GM19099 (cell line): Measurements from ENCODE around the gene MFN1.

Experiments used
- POLR2A ChIP-seq: IDR thresholded peaks from 3 replicates; pipeline ENCODE4 v1.6.1; 2011; ENCODE audit warnings: low read depth; ENCODE audit not compliant: insufficient read length; ENCODE audit errors: extremely low read depth

Gene MFN1

DNA sequence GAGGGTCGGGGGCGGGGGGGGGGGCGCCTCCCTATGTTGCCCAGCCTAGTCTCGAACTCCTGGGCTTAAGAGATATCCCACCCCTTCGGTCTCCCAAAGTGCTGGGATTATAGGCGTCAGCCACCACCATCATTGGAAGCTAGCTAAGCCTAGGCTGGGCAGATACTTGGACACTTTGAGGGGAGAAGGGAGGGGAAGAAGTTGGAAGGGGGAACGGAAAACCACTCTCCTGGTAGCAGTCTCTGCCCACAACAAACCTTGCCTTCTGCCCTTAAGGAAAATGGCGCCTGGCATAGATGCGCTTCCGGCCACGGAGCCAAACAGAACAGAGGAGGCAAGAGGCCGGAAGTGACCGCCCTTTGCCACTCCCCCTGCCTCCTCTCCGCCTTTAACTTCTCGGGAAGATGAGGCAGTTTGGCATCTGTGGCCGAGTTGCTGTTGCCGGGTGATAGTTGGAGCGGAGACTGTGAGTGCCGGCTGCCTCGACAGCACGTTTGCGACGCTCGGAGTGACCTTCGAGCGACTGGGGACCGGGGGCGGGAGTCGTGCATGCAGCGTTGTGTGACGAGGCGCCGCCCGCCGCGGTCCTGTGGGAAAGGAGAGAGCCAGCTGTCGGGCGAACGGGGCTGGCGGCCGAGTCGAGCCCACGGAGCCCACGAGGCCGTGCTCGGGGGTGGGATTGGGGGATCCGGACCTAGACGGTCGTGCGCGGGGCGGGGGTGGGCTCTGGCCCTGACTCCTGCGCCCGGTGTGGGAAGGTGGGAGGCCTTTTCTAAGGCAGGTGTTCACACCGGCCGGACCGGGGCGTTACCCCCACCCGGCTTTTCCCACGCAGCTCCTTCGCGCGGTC, at the start of gene MFN1:
Gene MFN1 (plus strand): TSS at position 365 of the 850 bp plus-strand sequence. CDS start 1,143 bp downstream, outside the sequence.
- peak; percentile 93 for TF ChIP-seq POLR2A

DNA sequence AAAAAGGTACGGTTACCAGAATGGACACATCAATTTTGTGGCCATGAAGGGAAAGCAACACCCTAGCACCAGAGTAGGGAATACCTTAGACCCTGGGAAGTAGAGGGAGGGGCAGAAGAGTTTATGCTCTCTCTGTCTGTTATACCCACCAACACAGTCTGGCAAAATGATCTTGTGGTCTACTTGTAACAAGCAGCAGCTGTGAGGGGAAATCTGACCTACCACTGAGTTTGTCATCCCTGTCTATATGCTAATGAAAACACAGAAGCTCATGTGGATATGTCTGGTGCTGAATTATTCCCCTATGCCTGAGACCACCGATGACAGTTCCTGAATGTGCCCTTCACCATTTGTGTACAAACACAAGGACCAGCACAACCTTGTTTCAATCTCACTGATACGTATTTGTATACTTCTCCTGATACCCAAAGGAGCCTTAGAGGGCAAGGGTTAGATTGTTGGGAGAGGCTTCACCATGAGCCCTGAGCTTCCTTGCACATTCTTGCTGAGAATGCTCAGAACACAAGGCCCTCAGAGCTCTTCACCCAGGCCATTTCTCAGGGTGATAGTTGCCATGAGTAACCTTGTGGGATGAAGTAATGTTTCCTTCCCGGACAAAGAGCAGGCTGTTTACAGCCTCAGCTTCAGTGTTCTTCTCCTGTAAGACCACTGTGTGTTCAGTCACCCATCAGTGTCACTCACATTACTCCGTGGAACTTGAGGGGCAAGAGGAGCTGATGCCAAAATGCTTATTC, 49.4 kb upstream of the MFN1 start:
- TF ChIP-seq POLR2A = no peak

DNA sequence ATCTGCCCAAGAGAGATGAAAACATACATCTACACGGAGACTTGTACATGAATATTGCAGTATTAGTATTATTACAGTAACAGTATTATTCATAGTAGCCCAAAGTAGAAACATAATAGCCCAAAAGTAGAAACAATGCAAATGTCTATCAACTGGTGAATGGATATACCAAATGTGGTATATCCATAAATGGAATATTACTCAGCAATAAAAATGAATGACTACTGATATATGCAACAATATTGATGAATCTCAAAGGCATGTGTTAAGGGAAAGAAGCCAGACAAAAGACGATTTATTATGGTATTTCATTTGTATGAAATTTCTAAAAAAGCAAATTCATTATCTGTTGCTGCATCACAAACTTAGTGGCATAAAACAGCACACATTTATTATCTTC, 48.2 kb upstream of the MFN1 start:
- TF ChIP-seq POLR2A = no peak

DNA sequence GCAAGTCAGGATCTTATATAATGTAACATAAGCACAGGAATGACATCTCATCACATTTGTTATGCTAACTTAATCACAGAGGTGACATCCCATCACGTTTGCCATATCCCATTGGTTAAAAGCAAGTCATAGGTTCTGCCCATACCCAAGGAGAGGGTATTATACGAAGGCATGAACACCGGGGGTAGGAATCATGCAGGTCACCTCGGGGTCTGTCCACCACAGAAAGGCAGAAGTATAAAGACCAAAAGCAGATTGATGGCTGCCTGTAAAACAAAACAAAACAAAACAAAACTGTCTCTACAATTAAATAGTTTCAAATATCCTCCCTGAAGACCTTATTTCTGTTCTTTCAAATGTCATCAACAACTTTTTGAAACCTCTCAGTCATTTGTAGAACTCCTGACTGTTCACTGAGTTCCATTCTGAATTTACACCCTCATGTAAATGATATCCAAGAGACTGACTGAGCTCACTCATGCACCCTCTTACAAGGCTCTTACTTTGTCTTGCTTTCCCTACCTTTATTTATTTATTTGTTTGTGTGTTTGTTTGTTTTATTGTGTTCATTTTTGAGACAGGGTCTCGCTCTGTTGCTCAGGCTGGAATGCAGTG, 47.4 kb upstream of the MFN1 start:
- no peak for TF ChIP-seq POLR2A

DNA sequence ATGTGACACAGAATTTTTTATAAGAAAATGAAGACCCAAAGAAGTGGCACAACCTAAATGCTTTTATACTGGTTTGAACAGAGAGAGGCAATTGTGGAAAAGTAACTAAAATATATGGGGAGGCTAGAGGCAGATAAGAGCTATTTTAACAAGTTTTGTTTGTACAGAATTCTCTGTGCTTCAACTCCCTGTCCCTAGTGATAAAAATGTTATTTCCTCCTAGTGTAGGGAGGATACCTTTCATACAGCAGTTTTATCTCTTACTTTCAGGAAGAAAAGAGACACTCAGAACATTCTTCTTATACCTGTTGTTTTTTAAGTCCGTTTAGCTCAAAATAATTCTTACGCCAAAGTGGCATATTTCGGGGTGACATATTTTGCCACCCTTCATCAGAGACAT, 45.9 kb upstream of the MFN1 start:
- no peak for TF ChIP-seq POLR2A

DNA sequence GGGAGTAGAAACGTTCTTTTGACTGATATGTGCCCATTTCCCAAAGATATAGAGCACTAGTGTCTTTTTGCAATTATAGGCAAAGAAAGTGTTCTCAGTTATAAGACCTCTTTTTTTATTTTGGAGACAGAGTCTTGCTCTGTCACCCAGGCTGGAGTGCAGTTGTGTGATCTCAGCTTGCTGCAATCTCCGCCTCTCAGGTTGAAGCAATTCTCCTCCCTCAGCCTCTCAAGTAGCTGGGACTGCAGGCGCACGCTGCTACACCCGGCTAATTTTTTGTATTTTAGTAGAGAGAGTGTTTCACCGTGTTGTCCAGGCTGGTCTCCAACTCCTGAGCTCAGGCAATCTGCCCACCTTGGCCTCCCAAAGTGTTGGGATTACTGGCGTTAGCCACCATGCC, 45.4 kb upstream of the MFN1 start:
- TF ChIP-seq POLR2A = no peak

DNA sequence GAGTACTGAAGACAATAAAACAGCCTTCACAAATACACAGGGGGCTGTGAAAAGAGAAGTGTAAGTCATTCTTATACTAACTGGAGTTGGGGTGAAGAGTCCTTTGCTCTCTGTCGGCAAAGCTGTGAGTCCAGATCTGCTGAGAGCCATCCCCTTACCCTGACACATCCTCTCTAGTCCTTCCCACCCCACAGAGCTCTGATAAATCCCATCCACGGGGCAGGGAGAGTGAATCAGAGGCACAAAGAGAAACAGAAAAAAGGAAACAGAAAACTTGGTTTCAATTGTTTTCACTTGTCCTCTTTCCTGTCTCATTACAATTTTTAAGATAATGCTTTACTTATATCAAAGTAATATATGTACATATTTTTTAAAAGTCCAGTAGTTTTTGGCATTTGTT, 42.9 kb upstream of the MFN1 start:
- no peak for TF ChIP-seq POLR2A

DNA sequence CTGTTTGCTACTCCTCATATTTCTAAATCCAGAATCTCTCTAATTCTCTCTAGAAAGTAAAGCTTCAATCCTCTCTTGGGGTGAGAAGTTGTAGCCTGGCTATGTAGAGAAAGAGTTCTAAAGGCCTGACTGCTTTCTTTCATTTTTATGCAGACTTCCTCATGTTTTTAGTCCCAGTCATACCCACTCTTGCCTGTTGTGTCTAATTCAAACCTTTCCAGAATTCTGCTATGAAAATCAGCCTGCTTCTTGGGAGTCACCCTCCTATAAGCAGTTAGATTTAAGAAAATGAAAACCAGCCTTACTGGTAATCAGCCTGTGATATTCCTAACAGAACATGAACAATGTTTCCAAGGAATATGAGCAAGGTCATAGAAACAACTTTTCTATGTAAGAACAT, 39.5 kb upstream of the MFN1 start:
- no peak for TF ChIP-seq POLR2A

DNA sequence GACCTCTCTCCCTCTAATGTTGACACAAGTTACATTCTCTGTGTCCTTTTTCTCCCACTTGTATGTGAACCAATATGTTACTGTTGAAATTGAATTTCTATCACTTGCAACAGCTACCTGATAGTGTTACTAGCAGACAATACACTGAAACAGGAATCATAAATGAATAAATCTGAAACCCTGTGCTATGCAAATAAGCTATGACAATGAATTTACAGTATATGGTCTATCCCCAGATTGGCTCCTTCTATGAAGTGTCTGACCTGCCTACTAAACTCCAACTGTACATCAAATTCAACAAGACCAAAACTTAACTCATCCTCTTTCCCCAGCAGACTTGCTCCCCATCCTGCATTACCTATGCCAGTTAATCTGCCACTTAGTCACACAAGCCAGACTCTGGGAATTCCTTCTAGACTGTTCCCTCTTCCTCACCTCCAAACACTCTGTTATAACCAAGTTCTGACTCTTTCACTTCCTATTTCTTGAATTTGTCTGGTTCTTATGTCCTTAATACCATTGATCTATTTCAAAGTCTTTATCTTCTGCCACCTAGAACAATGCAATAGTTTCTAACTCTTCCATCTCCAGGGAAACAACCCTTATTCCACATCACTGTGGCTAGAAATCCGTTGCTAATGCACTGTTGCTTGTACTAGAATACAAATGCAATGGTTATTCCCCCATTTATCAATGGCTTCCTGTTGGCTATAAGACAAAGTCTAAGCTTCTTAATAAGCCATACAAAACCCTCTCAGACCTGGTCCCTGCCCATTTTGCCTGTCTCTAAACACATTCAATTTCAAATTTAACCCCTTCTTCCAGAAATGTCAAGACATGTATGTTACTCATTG, 38.1 kb upstream of the MFN1 start:
- TF ChIP-seq POLR2A = no peak

DNA sequence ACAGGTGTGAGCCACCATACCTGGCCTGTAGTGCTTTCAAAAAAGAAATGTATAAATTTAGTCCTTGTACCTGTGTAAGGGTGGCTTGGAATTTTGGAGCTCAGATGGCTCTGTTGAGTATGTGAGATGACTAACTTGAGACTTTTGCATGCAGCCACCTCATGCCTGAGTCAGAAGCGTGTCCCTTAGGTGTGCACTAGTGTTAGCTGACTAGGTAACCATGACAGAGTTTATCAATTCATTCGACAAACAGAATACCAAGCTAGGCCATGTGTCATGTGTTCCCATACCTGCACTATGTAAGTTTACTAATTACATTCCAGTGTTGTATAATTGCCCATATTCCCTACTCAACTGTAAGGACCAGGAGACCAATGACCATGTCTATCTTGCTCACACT, 28.6 kb upstream of the MFN1 start:
- no peak for TF ChIP-seq POLR2A

DNA sequence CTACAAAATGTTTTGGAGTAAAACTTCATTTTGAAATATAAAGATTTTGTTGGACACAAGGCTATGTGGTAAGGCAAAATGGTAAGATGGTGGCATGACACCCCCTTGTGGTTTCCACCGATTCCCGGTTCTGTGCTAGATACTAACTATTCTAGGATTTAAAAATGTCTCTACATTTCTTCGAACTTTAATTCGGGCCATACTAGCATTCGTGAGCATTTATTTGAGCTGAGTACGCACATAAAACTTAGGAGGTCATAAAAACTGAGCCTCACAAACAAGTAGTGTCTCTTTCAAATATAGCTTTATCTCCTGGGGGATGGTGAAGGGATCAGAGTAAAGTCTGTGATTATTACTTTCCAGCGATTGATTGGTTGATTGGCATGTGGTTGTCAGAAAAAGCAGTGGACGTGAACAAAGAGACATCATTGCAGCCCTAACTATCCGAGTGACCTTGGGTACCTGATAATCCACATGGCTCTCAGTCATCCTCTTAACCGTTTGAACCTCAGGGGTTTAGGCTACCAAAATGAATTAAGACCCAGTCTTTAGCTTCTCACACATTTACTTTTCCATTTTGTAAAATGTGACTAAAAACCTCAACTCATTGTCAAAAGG, 25.7 kb upstream of the MFN1 start:
- no peak for TF ChIP-seq POLR2A

DNA sequence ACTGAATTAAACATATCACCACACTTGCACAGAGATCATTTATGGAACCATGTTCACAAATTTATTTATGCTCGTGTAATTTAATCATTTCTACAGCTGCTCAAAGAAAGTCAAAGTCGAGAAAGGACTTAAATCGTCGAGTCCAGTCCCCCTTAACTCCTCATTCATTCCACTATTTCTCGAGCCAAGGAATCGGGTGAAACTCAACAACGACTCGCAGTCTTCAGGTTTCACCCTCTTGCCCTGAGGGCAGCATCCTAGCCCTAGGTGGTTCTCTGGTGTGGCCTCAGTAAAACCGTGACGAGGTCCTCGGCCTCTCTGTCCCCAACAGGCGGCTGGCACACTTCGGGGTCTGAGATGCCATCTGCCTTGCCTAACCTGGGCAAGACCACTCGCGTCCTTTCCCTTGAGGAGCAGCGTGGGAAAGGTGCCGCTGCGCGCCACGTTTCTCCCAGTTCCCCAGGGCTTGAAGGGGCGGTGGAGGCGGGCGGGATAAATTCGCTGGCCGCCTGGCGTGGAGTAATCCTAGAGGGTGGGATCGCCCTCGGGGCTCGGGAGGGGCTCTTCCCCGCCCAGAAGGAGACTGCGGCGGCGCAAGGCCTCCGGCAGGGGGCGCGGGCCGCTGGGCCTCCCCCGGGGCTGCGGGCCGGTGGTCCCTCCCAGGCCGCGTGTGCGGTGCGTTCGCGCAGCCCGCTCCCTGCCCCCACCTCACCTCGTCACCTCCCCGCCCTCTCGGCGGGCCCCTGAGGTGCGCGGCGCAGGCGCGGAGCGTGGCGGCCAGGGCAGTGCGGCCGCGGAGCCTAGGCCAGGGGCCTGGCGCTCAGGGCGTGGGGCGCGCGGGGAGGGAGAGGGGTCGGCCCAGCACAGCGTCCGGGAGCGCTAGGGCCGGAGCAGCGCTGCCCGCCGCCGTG, 25.0 kb upstream of the MFN1 start, which contains the start of gene ZNF639:
Gene ZNF639 (plus strand): TSS at position 746 of the 911 bp plus-strand sequence. CDS start 5,263 bp downstream, outside the sequence.
- peak; percentile 83 for TF ChIP-seq POLR2A
